Fibroblast of the aortic adventitia (primary cell): ENCODE results near the gene PELI3. TPM values are rescaled to one million over a fixed set of nuclear protein-coding genes. Genes with fewer than 3 reads are reported as not detected.
A peak's percentile ranks its signal among the peaks of the same experiment; 100 is the strongest.
"Not testable (repeated sequence)": the region's sequence is repeated elsewhere in the genome, so short reads cannot be mapped to it uniquely, and the experiment has no call there.

Experiments
- DNase-seq: peaks from one replicate; pipeline ENCODE4 v3.0.0-alpha.2; 2010; ENCODE audit warnings: low read depth
- H3K4me3 ChIP-seq: 2 replicates; pipeline ENCODE4 v1.5.1; 2011; ENCODE audit warnings: low read depth, mild to moderate bottlenecking, control low read depth, low read length, moderate library complexity
- total RNA-seq: library from RNA; depleted of rRNA; stranded (reverse); fragments of >200 nt; gene quantifications from 2 replicates; pipeline ENCODE4 v1.2.3, GENCODE V29; 2012; ENCODE audit warnings: low replicate concordance
- TF ChIP-seq, protein P1 (sequence below): IDR thresholded peaks from 2 replicates; pipeline ENCODE4 v1.5.1; 2011; ENCODE audit warnings: mild to moderate bottlenecking, low read length, control low read depth, inconsistent platforms; ENCODE audit not compliant: insufficient read depth

Gene PELI3
- total RNA-seq, 1 donor = 10.8 TPM

DNA sequence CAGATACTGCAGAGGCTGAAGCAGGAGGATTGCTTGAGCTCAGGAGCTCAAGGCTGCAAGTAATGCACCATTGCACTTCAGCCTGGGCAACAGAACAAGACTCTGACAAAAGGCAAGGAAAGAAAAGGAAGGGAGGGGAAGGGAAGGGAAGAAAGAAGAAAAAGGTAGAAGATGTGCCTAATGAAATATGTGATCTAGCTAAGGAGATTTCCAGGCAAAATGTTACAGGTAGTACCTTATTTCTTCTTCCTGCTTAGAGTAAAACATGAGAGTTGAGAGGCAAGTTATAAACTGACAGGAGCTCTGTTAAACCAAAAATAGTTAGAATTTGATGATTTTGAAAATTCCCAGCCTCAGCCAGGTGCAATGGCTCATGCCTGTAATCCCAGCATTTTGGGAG, 4.7 kb upstream of the PELI3 start:
- no peak overlapping the region for H3K4me3 ChIP-seq
- no peak for DNase-seq
- TF ChIP-seq, protein P1, sequence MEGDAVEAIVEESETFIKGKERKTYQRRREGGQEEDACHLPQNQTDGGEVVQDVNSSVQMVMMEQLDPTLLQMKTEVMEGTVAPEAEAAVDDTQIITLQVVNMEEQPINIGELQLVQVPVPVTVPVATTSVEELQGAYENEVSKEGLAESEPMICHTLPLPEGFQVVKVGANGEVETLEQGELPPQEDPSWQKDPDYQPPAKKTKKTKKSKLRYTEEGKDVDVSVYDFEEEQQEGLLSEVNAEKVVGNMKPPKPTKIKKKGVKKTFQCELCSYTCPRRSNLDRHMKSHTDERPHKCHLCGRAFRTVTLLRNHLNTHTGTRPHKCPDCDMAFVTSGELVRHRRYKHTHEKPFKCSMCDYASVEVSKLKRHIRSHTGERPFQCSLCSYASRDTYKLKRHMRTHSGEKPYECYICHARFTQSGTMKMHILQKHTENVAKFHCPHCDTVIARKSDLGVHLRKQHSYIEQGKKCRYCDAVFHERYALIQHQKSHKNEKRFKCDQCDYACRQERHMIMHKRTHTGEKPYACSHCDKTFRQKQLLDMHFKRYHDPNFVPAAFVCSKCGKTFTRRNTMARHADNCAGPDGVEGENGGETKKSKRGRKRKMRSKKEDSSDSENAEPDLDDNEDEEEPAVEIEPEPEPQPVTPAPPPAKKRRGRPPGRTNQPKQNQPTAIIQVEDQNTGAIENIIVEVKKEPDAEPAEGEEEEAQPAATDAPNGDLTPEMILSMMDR = no peak

DNA sequence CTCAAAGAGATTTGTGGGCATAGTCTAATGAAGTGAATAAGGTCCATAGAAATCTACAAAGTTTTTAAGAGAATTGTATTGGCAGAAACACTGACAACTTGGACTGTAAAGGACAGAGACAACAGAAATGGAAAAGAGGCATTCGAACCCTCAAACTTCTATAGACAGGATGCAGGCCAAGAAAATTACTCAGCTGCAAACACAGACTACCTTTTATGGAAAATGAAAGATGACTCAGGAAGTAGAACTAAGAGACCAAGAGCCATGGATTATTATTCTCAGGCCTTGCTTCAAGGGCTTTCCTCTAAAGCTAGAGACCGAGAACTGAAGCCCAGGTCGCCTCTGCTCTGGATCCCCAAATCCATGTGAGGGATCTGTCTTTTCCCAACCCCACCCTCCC, 3.8 kb upstream of the PELI3 start:
- TF ChIP-seq, protein P1 = no peak
- DNase-seq = no peak
- no peak overlapping the region for H3K4me3 ChIP-seq

DNA sequence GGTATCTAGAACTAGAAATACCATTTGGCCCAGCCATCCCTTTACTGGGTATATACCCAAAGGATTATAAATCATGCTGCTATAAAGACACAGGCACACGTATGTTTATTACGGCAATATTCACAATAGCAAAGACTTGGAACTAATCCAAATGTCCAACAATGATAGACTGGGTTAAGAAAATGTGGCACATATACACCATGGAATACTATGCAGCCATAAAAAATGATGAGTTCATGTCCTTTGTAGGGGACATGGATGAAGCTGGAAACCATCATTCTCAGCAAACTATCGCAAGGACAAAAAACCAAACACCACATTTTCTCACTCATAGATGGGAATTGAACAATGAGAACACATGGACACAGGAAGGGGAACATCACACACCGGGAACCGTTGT, 2.6 kb upstream of the PELI3 start:
- H3K4me3 ChIP-seq, DNase-seq: not testable (repeated sequence)

DNA sequence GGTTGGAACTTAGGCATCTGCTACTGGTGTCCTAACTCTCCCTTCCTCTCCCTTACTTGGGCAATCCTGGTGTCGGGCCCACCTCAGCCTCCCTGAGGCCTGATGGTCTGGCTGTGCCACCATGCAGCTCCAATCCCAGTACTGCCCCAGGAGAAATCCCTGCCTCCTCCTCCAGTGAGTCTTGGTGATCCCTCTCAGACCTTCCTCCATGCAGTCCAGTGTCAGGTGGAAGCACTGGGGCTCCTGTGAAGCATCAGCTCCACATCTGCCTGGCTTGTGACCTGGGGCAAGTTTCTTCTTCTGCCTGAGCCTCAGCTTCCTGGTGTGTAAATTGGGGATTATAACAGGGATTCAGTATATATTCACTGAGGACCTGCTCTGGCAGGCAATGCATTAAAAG, 1.8 kb upstream of the PELI3 start:
- no peak overlapping the region for H3K4me3 ChIP-seq
- TF ChIP-seq, protein P1 = no peak
- no peak for DNase-seq

DNA sequence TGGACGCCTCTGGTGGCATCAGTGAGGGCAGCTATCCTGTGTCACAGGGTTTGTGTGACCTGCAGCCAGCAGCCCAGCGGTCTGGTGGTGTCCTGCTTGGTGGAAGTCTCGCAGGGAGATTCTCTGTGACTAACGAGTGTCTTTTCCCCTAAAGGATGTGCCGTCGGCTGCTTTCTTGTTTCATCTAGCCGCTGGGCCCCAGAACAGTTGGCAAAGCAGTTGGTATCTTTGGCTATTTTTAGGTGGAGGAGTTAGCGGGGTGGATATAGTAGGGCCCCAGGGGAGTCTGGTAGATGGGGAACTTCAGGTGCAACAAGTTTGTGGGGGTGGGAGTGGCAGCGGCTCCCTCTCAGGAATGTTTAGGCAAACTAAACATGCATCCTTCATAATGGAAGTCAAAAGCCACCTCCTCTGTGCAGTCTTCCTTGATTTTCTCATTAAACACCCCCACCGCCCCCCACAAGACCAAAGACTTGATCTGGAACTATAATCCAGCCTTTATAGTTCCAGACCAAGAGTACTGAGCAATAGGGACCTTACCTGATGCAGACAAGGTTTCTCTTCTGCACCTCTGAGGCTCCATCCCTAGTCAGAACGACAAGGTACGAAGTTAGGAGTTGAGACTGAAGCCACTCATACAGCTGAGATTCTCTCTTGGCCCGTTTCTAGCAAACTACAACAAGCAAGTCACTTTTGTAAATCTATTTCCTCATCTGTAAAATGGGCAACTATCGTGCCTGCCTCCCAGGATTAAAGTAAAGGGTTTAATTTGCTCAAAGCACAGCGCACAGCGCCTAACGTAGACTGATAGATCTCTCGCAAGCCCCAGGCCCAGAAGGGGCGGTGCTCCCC, 1.1 kb upstream of the PELI3 start:
- TF ChIP-seq, protein P1 = no peak
- no peak for DNase-seq
- peak overlapping the region; percentile 69 for H3K4me3 ChIP-seq

DNA sequence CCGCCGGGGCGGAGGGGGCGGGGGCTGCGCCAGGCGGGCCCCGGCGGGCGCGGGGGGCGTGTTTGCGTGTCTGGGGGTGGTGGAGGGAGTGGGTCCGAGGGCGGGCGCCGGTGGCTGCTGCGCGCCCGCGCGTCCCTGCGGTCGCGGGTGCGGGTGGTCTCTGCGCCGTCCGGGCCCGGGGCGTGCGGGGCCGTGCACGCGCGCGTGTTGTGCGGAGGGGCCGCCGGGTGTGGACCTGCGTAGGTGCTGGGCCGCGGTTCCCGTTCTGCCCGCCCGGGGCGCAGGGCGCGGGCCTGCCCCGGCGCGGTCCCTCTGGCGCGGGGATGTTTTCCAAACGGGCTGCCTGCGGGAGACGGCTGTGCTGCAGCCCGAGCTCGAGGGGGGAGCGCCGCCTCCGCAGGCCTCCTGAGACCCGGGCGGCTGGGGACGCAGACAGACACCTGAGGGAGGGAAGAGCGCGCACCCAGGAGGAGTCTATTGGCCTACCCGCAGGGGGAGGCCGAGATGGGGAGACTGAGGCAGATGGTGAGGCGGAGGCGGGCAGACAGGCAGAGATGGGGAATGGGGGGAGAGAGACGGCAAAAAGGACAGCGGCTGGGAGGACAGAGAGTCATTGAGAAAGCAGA, 442 bp downstream of the PELI3 start:
- DNase-seq = peak; percentile 15
- TF ChIP-seq, protein P1 = peak; percentile 22
- peak overlapping the region; percentile 74 for H3K4me3 ChIP-seq

DNA sequence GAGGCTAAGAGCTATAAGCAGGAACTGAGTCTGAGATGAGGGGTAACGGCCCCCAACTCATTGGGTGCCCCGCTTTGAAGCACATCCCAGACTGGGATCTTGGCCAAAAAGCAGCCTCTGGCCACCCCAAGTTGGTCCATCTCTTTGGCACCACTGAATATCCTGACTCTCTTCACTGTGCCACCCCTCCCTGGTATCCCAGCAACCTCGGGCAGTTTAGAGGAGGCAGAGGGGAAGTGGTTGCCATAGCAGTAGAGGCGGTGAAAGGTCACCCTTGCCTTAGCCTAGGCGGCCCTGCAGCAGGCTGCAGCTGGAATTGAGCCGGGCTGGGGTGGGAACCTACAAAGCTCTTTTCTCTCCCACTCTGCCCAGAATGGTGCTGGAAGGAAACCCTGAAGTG, 1.1 kb downstream of the PELI3 start:
- TF ChIP-seq, protein P1 = no peak
- DNase-seq = no peak
- H3K4me3 ChIP-seq = peak overlapping the region; percentile 74
